Hepatocyte (in vitro differentiated cells): Measurements from ENCODE around the gene OR8B4.

Experiments used
- CTCF ChIP-seq: fragments of 200-600 bp; sonication (generic); IDR thresholded peaks from 2 replicates; pipeline ENCODE4 v1.5.1; 2016; ENCODE audit warnings: antibody characterized with exemption, mild to moderate bottlenecking; ENCODE audit not compliant: poor library complexity
- EZH2 ChIP-seq: fragments of 200-600 bp; sonication (generic); IDR thresholded peaks from 2 replicates; pipeline ENCODE4 v1.6.1; 2016; ENCODE audit warnings: antibody characterized with exemption, mild to moderate bottlenecking, borderline replicate concordance

GRCh38 chr11:124398924-124399323 lies 25.7 kb downstream of the OR8B4 start, which contains the start of gene OR8B3:
- TF ChIP-seq EZH2 = no peak
- no peak for TF ChIP-seq CTCF
